Thyroid gland (tissue), 4 donors: ENCODE results near the gene ZMIZ1. TPM values are rescaled to one million over a fixed set of nuclear protein-coding genes. Genes with fewer than 3 reads are reported as not detected.

Experiments used
- DNase-seq, 2 donors: peaks; one replicate each; pipeline ENCODE4 v3.0.0-alpha.2; 2019
- H3K27ac ChIP-seq, 3 donors: fragments of 200-600 bp; sonication (generic); 1 replicate in 2 of 3; 2 replicates in 1 of 3; pipeline ENCODE4 v1.5.1; 2016 to 2019; ENCODE audit warnings: mild to moderate bottlenecking in 1 of 3, moderate library complexity in 1 of 3
- H3K27me3 ChIP-seq: fragments of 200-600 bp; sonication (generic); one replicate; pipeline ENCODE4 v1.5.1; 2019
- H3K36me3 ChIP-seq, 2 donors: fragments of 200-600 bp; sonication (generic); one replicate each; pipeline ENCODE4 v1.5.1; 2016 to 2019
- H3K4me1 ChIP-seq, 2 donors: fragments of 200-600 bp; sonication (generic); one replicate each; pipeline ENCODE4 v1.5.1; 2017 to 2019
- H3K4me3 ChIP-seq, 3 donors: fragments of 200-600 bp; sonication (generic); replicated peaks in 1 of 3; 1 replicate in 2 of 3; 2 replicates in 1 of 3; pipeline ENCODE4 v1.5.1; 2016; ENCODE audit warnings: mild to moderate bottlenecking in 1 of 3
- H3K9me3 ChIP-seq: fragments of 200-600 bp; sonication (generic); one replicate; pipeline ENCODE4 v1.5.1; 2017
- POLR2A ChIP-seq, 2 donors: fragments of 450-650 bp; IDR thresholded peaks; one replicate each; pipeline ENCODE4 v1.6.1; 2017; ENCODE audit warnings: antibody characterized with exemption in 2 of 2, mild to moderate bottlenecking in 2 of 2, moderate library complexity in 1 of 2
- WGBS, 2 donors: methylation state at CpG; one replicate each; pipeline ENCODE4 v1.1.5; 2017; 5-methylcytosine and 5-hydroxymethylcytosine counted together
- intact Hi-C: fragments of 100-400 bp; cut with DNase I; formaldehyde crosslinking; loops from one replicate; pipeline ENCODE4 v1.15.1; 2023
- total RNA-seq, 4 donors: library from RNA; depleted of rRNA; stranded (reverse); fragments of >200 nt; gene quantifications; one replicate each; pipeline ENCODE4 v1.2.3, GENCODE V29; 2016
- TF ChIP-seq, protein P1 (sequence below), 6 experiments: fragments of 200-600 bp in 3 of 6; fragments of 450-650 bp in 3 of 6; sonication (generic) in 3 of 6; IDR thresholded peaks; one replicate each; pipeline ENCODE4 v1.5.1; 2016 to 2019; ENCODE audit warnings: antibody characterized with exemption in 6 of 6, mild to moderate bottlenecking in 2 of 6, inconsistent platforms in 1 of 6, moderate library complexity in 1 of 6

ZMIZ1 gene
- total RNA-seq, 4 donors from 2014 or later: 59.9 to 128 (median 94.4) TPM

DNA sequence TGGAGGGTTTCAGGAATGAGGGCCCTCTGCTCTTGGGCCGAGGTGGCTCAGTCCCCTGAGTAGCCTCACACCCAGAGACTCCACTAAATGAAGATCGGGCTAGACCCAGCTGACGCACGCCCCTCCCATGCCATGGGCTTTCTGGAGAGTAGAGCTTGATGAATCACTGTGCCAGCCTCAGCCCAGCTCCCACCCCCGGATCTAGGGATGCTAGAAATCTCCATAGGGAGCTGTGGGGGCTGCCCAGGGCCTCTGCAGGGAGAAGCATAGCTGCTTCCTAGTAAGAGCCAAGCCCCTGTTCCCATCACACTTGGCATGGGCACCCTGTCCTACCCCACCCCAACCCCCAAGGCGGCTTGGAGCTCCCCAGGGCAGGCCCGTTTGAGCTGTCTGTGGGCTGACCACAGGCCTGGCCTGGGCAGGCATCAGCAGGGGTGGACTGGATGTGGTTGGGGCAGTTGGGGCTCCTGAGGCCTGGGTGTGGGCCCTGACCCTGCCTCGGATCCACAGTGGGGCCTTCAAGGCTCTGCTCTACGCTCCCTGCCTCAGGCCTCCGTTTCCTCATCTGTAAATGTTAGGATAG is 121.2 kb downstream of the ZMIZ1 start:
- TF ChIP-seq POLR2A (IDR thresholded peaks at IDR 0.05): no peak
- TF ChIP-seq, protein P1, sequence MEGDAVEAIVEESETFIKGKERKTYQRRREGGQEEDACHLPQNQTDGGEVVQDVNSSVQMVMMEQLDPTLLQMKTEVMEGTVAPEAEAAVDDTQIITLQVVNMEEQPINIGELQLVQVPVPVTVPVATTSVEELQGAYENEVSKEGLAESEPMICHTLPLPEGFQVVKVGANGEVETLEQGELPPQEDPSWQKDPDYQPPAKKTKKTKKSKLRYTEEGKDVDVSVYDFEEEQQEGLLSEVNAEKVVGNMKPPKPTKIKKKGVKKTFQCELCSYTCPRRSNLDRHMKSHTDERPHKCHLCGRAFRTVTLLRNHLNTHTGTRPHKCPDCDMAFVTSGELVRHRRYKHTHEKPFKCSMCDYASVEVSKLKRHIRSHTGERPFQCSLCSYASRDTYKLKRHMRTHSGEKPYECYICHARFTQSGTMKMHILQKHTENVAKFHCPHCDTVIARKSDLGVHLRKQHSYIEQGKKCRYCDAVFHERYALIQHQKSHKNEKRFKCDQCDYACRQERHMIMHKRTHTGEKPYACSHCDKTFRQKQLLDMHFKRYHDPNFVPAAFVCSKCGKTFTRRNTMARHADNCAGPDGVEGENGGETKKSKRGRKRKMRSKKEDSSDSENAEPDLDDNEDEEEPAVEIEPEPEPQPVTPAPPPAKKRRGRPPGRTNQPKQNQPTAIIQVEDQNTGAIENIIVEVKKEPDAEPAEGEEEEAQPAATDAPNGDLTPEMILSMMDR (IDR thresholded peaks at IDR 0.05): no peak
- no peaks in the 10 kb centered on the region for H3K9me3 ChIP-seq
- peaks cover 52 to 87% of the 10 kb centered on the region in 2 donors for H3K4me1 ChIP-seq
- H3K4me3 ChIP-seq: no peak overlapping the region
- no peaks in the 10 kb centered on the region for H3K27me3 ChIP-seq
- H3K27ac ChIP-seq: peak overlapping the region in 2 of 3 donors; percentile 51 to 74
- intact Hi-C loops: loop anchor here (10.0 kb wide), 1 partner anchor 885 kb away; no protein-coding TSS in a partner anchor
- WGBS, 2 donors: 91 to 94% methylated on average over 9 to 10 of the region's 10 CpGs
- peaks cover 0 to 3% of the 10 kb centered on the region in 2 donors for H3K36me3 ChIP-seq
- DNase-seq: no peak

DNA sequence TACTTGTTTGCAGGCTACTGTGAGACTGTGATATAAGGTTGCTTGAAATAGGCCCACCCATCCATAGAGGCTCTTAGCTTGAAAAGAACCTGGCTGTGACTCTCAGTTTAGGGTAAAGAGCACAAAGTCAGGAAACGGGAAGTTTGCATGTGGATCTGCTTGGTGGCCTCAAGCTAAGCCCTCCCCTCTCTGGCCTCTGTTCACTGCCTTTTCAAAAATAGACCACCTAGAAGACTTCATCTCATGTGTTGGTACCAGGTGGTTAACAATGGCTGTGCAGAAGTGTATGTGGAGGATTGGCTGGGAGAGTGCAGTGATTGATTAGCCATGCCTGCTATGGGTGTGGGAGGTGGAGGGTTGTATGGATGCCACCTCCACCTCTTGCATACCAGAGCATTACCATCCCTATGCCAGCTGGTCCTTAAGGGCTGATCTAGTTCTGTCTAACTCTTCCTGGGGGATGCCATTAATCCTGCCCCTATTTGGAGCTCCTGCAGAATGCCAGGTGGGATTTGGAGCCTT is 122.0 kb downstream of the ZMIZ1 start:
- no peaks in the 10 kb centered on the region for H3K27me3 ChIP-seq
- TF ChIP-seq POLR2A (IDR thresholded peaks at IDR 0.05): no peak
- TF ChIP-seq, protein P1 (IDR thresholded peaks at IDR 0.05): no peak
- DNase-seq: no peak
- peaks cover 0 to 3% of the 10 kb centered on the region in 2 donors for H3K36me3 ChIP-seq
- peak overlapping the region in 2 of 3 donors; percentile 51 to 74 for H3K27ac ChIP-seq
- H3K4me3 ChIP-seq: no peak overlapping the region
- peaks cover 50 to 83% of the 10 kb centered on the region in 2 donors for H3K4me1 ChIP-seq
- no peaks in the 10 kb centered on the region for H3K9me3 ChIP-seq
- intact Hi-C loops: loop anchor here (10.0 kb wide), 1 partner anchor 886 kb away; no protein-coding TSS in a partner anchor
- 67 to 82% methylated on average over 1 of the region's 1 CpG for WGBS, 2 donors

DNA sequence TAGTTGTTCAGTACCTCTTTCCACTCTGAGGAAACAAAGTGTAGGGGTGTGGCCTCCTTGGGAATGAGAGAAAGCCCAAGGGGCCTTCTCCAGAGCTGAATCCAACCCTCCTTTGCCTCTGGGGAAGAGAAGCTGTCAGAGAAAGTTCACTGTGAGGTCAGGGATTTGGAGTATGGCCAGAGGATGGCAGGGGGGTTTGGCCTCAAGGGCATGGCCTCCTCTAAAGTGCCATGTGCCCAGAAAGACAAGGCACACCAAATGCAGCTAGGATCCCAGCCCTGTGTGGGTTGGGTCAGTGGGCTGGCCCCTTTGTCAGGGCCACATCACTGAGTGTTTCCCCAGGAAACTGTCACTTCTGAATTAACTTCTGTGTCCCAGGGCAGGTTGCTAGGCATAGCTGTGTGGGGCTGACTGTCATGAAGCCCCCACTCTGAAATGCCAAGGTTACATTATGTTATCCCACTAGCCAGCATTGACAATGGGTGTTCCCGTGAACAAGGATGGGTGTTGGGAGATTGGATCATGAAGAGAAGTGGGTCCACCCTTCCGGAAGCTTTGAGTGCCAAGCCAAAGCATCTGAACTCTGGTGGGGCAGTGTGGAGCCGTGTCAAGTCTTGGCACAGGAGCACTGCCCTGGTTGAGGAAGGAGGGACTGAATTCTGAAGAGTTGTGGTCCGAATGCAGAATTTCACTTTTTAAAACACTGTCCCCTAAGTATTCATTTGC is 123.3 kb downstream of the ZMIZ1 start:
- Histone ChIP-seq H3K4me3 (no peak overlapping the region), H3K27me3 (no peaks in the 10 kb centered on the region), H3K9me3 (no peaks in the 10 kb centered on the region), H3K4me1 (peaks cover 45 to 82% of the 10 kb centered on the region in 2 donors), H3K27ac (peak overlapping the region in 2 of 3 donors; percentile 27 to 74), H3K36me3 (peaks cover 0 to 3% of the 10 kb centered on the region in 2 donors)
- no peak for DNase-seq
- TF ChIP-seq, protein P1 (IDR thresholded peaks at IDR 0.05): no peak
- no peak for TF ChIP-seq POLR2A (IDR thresholded peaks at IDR 0.05)
- intact Hi-C loops: loop anchor here (10.0 kb wide), 1 partner anchor 887 kb away; no protein-coding TSS in a partner anchor
- 72 to 75% methylated on average over 4 of the region's 4 CpGs for WGBS, 2 donors

DNA sequence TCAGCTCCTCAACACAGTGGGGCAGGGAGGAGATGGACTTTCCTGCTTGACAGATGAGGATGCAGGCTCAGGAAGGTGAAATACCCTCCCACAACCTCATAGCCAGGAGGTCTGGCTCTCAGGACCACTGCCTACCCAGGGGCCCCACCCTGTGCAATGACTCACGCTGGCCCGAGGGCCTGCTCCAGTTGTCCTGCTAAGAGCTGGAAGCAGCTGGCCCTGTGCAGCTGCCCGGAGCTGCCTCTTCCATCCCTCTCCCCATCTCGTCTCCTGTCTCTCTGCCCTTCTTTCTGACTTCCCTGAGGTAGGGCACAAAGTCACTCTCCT is 123.9 kb downstream of the ZMIZ1 start:
- no peak for DNase-seq
- intact Hi-C loops: loop anchor here (10.0 kb wide), 1 partner anchor 888 kb away; no protein-coding TSS in a partner anchor
- 80 to 93% methylated on average over 3 to 4 of the region's 4 CpGs for WGBS, 2 donors

More for the DNA sequence above, 123.9 kb downstream of the ZMIZ1 start:
- Histone ChIP-seq H3K4me1 (peaks cover 43 to 78% of the 10 kb centered on the region in 2 donors), H3K4me3 (no peak overlapping the region), H3K9me3 (no peaks in the 10 kb centered on the region), H3K27ac (peak overlapping the region in 2 of 3 donors; percentile 27 to 74), H3K27me3 (no peaks in the 10 kb centered on the region), H3K36me3 (peaks cover 0 to 1% of the 10 kb centered on the region in 2 donors)
- TF ChIP-seq, protein P1 (IDR thresholded peaks at IDR 0.05): no peak
- TF ChIP-seq POLR2A (IDR thresholded peaks at IDR 0.05): no peak
